ENCODE measurements around the gene OSBPL7.
"Not testable (repeated sequence)": the region's sequence is repeated elsewhere in the genome, so short reads cannot be mapped to it uniquely, and the experiment has no call there.

OSBPL7 gene

DNA sequence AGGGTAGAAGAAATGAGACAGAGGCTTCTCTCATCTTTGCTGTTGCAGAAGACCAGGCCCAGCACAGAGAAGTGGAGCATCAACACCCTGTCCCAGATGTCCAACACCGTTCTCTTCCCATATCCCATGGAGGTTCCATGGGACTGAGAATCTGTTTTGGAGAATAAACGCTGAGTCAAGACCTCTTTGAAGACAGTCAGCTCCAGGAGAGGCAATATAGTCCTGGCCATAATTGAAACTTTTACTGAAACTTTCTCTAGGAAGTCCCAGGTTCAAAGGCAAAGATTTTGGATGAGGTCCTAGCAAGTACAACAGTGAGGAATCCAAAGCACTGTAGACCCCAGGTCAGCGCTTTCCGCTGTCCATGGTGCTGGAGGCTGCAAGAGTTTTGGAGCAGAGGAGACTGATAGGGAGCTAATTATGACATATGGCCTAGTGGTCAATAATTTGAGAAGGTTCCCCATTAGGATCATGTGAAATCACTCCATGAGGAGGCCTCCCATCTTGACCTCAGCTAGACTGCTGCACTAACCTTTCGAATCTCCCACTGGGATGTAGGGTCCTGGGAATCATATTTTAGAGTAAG is 36.0 kb downstream of the OSBPL7 start:
- Mint-ChIP-seq H3K4me3 (no peak overlapping the region), H3K9me3 (no peaks in the 10 kb centered on the region), H3K4me1 (peaks cover 10% of the 10 kb centered on the region), H3K27ac (no peak overlapping the region), H3K36me3 (peaks cover under 1% of the 10 kb centered on the region)
- no peak for ATAC-seq
- no peak for DNase-seq (ENCODE audit: low spot score in 2 of 2)

DNA sequence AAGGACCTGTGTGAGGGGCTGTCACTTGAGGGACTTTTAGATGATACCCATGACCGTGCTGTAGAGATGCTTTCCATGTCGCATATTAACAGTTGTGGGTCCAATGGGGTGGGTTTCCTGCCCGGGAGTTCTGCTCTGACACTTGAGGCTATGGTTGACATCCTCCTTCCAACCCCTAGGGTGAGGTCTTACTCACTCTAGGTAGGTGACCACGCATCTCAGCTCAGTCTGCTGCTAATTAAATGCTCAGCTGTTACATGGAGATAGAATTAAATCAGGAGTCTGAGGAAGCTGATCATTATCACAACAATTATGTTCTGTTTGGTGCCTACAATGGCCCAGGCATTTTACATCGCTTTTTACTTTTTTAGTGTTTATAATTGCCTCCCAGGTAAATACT is 40.2 kb downstream of the OSBPL7 start:
- ATAC-seq (no peak), DNase-seq (ENCODE audit: low spot score in 2 of 2) (no peak)
- Mint-ChIP-seq H3K4me1 (no peaks in the 10 kb centered on the region), H3K36me3 (no peaks in the 10 kb centered on the region), H3K27ac (no peak overlapping the region), H3K4me3 (no peak overlapping the region), H3K9me3 (no peaks in the 10 kb centered on the region)

- no peak for DNase-seq (ENCODE audit: low spot score in 2 of 2)
- Mint-ChIP-seq H3K9me3 (no peaks in the 10 kb centered on the region), H3K27ac (no peak overlapping the region), H3K36me3 (no peaks in the 10 kb centered on the region), H3K4me3 (no peak overlapping the region), H3K4me1 (peaks cover 6% of the 10 kb centered on the region)
- ATAC-seq, result no peak
Observed at GRCh38 chr17:47778184-47778635, 43.4 kb downstream of the OSBPL7 start.

GRCh38 chr17:47776330-47777197 is 45.0 kb downstream of the OSBPL7 start:
- ATAC-seq, result peak; percentile 90
- peak in 1 of 2 donors; percentile 62 for DNase-seq (ENCODE audit: low spot score in 2 of 2)
- Mint-ChIP-seq H3K36me3 (no peaks in the 10 kb centered on the region), H3K4me1 (peaks cover 6% of the 10 kb centered on the region), H3K27ac (no peak overlapping the region), H3K4me3 (no peak overlapping the region), H3K9me3 (no peaks in the 10 kb centered on the region)

GRCh38 chr17:47774987-47775580 is 46.5 kb downstream of the OSBPL7 start:
- peaks cover 6% of the 10 kb centered on the region for H3K4me1 Mint-ChIP-seq
- no peak overlapping the region for H3K4me3 Mint-ChIP-seq
- ATAC-seq (no peak), DNase-seq (ENCODE audit: low spot score in 2 of 2) (no peak)
- H3K9me3 Mint-ChIP-seq, result peaks cover 4% of the 10 kb centered on the region
- H3K36me3 Mint-ChIP-seq, result no peaks in the 10 kb centered on the region
- no peak overlapping the region for H3K27ac Mint-ChIP-seq

- ATAC-seq, result no peak
- DNase-seq (ENCODE audit: low spot score in 2 of 2), result no peak
- Mint-ChIP-seq H3K27ac (no peak overlapping the region), H3K36me3 (no peaks in the 10 kb centered on the region), H3K4me1 (peaks cover 6% of the 10 kb centered on the region), H3K9me3 (peaks cover 4% of the 10 kb centered on the region), H3K4me3 (no peak overlapping the region)
Observed at GRCh38 chr17:47774331-47774730, 47.3 kb downstream of the OSBPL7 start.

DNA sequence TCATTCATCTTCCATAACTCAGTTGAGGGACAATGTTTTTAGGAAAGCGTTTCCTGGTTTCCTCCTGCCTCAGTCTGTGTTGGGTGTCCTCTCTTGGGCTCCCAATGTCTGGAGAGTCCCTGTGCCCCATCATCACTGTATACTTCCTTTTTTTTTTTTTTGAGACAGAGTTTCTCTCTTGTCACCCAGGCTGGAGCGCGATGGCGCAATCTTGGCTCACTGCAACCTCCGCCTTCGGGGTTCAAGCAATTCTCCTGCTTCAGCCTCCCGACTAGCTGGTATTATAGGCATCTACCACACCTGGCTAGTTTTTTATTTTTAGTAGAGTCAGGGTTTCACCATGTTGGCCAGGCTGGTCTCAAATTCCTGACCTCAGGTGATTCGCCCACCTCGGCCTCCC is 47.9 kb downstream of the OSBPL7 start:
- not testable (repeated sequence) for H3K27ac Mint-ChIP-seq; H3K36me3 Mint-ChIP-seq; ATAC-seq; H3K4me3 Mint-ChIP-seq; H3K4me1 Mint-ChIP-seq; DNase-seq (ENCODE audit: low spot score in 2 of 2); H3K9me3 Mint-ChIP-seq

GRCh38 chr17:47763913-47764582 is 57.5 kb downstream of the OSBPL7 start:
- DNase-seq (ENCODE audit: low spot score in 2 of 2) (no peak), ATAC-seq (peak; percentile 100)
- Mint-ChIP-seq H3K4me1 (peaks cover 19% of the 10 kb centered on the region), H3K4me3 (peak overlapping the region; percentile 25), H3K36me3 (no peaks in the 10 kb centered on the region), H3K9me3 (peaks cover 7% of the 10 kb centered on the region), H3K27ac (peak overlapping the region; percentile 29)

GRCh38 chr17:47762728-47763127 is 58.9 kb downstream of the OSBPL7 start:
- H3K4me1 Mint-ChIP-seq, result peaks cover 19% of the 10 kb centered on the region
- H3K27ac Mint-ChIP-seq, result peak overlapping the region; percentile 29
- H3K36me3 Mint-ChIP-seq, result no peaks in the 10 kb centered on the region
- peaks cover 7% of the 10 kb centered on the region for H3K9me3 Mint-ChIP-seq
- peak; percentile 34 for ATAC-seq
- H3K4me3 Mint-ChIP-seq, result peak overlapping the region; percentile 25
- no peak for DNase-seq (ENCODE audit: low spot score in 2 of 2)

DNA sequence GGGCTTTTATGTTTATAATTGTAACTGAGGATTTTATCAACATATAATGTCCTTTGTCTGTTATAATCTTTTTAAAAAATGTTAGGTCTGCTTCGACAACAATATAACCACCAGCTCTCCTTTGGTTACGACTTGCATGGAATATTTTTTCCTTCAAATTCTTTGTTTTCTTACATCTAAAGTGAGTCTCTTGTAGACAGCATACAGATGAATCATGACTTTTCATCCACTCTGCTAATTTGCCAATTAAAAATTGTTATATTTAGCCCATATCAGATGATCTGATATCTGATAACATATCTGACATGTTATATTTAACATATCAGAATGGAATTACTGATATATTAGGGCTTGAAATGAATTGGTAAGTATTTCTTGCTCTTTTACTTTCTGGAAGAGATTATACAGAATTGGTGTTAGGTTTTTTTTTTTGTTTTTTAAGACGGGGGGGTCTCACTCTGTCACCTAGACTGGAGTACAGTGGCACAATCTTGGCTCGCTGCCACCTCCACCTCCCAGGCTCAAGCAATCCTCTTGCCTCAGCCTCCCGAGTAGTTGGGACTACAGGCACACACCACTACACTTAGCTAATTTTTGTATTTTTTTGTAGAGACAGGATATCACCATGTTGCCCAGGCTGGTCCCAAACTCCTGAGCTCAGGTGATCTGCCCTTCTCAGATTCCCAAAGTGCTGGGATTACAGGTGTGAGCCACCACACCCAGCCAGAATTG is 61.0 kb downstream of the OSBPL7 start:
- Mint-ChIP-seq H3K4me3 (no peak overlapping the region), H3K4me1 (peaks cover 23% of the 10 kb centered on the region), H3K27ac (no peak overlapping the region), H3K9me3 (peaks cover 7% of the 10 kb centered on the region), H3K36me3 (no peaks in the 10 kb centered on the region)
- DNase-seq (ENCODE audit: low spot score in 2 of 2), result no peak
- ATAC-seq, result no peak

DNA sequence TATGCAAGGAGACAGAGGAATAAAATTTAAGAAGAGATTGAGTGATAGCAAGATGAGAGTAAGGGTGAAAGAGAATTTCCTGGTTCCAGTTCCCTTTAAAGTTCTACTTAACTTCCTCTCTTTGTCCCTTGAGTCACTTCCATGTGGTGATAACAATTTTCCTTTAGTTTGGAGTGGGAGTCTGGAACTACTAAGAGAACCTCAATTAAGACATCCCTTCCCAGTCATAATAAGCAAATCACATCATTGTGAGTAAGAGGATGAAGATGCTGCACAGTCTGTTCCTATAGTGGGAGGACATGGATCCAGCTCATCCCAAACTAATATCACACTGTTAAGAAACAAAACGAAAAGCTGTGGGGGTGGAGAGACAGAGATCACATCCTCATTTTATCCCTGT is 64.2 kb downstream of the OSBPL7 start:
- Mint-ChIP-seq H3K36me3 (peaks cover 1% of the 10 kb centered on the region), H3K4me1 (peaks cover 4% of the 10 kb centered on the region), H3K9me3 (peaks cover 7% of the 10 kb centered on the region), H3K4me3 (no peak overlapping the region), H3K27ac (no peak overlapping the region)
- no peak for ATAC-seq
- peak in 1 of 2 donors; percentile 25 for DNase-seq (ENCODE audit: low spot score in 2 of 2)

Data from stimulated activated effector memory CD8-positive, alpha-beta T cell treated with anti-CD3 and anti-CD28 coated beads, Interleukin-12 subunit alpha, Interleukin-12 subunit beta, amount 100 ng/mL, for 72 hours (primary cell).